A673 (cell line): ENCODE measurements around the gene PACRG. TPM values are rescaled to one million over a fixed set of nuclear protein-coding genes. Genes with fewer than 3 reads are reported as not detected.

ENCODE experiments used
- BruUV-seq: library from RNA; stranded (reverse); fragments of 400-500 nt; replicated peaks from 2 replicates; lab custom pipeline; 2021; lab: Mats Ljungman, UMichigan
- CTCF ChIA-PET: fragments of 300-600 bp; sonication (Branson Sonifier 250); formaldehyde crosslinking; loops from one replicate; lab custom pipeline; 2022; ENCODE audit warnings: antibody characterized with exemption; lab: Charles Lee
- POLR2A ChIA-PET: fragments of 300-600 bp; sonication (Branson Sonifier 250); formaldehyde crosslinking; loops from one replicate; lab custom pipeline; 2022; ENCODE audit warnings: antibody characterized with exemption; ENCODE audit not compliant: low non-redundant PET; lab: Charles Lee
- DNase-seq: peaks from one replicate; pipeline ENCODE4 v3.0.0-alpha.2; 2015; ENCODE audit warnings: low spot score
- H3K27ac ChIP-seq: fragments of 200-600 bp; sonication (generic); 2 replicates; pipeline ENCODE4 v1.5.1; 2016; ENCODE audit warnings: mixed run types, low read depth, mild to moderate bottlenecking, mixed read lengths, antibody characterized with exemption, low read length; ENCODE audit not compliant: poor library complexity, severe bottlenecking
- H3K27me3 ChIP-seq: fragments of 200-600 bp; sonication (generic); replicated peaks from 2 replicates; pipeline ENCODE4 v1.6.1; 2017; ENCODE audit warnings: mixed run types, low read depth, mild to moderate bottlenecking, mixed read lengths, antibody characterized with exemption, low read length; ENCODE audit not compliant: insufficient read depth, poor library complexity
- H3K36me3 ChIP-seq: fragments of 200-600 bp; sonication (generic); 2 replicates; pipeline ENCODE4 v1.6.1; 2016; ENCODE audit warnings: mixed run types, mild to moderate bottlenecking, mixed read lengths, antibody characterized with exemption, low read length; ENCODE audit not compliant: insufficient read depth, poor library complexity, severe bottlenecking
- H3K4me1 ChIP-seq: fragments of 200-600 bp; sonication (generic); 2 replicates; pipeline ENCODE4 v1.6.1; 2017; ENCODE audit warnings: mixed run types, mild to moderate bottlenecking, mixed read lengths, antibody characterized with exemption, low read length; ENCODE audit not compliant: insufficient read depth, poor library complexity, severe bottlenecking
- H3K4me3 ChIP-seq: fragments of 200-600 bp; sonication (generic); 2 replicates; pipeline ENCODE4 v1.5.1; 2016; ENCODE audit warnings: low read depth, mixed run types, mild to moderate bottlenecking, mixed read lengths, low read length; ENCODE audit not compliant: poor library complexity, severe bottlenecking
- H3K9me3 ChIP-seq: fragments of 200-600 bp; sonication (generic); 2 replicates; pipeline ENCODE4 v1.6.1; 2016; ENCODE audit warnings: mixed run types, low read depth, mild to moderate bottlenecking, mixed read lengths, antibody characterized with exemption, low read length; ENCODE audit not compliant: poor library complexity, severe bottlenecking
- EZH2 ChIP-seq: fragments of 200-600 bp; sonication (generic); IDR thresholded peaks from 2 replicates; pipeline ENCODE4 v1.6.1; 2017; ENCODE audit warnings: borderline replicate concordance, low read depth, mild to moderate bottlenecking, mixed read lengths, antibody characterized with exemption, low read length; ENCODE audit not compliant: poor library complexity, severe bottlenecking
- intact Hi-C: fragments of 100-400 bp; cut with micrococcal nuclease; formaldehyde crosslinking; loops from one replicate; pipeline ENCODE4 v1.10.0; 2022; ENCODE audit not compliant: unreplicated experiment
- total RNA-seq: library from RNA; stranded (reverse); gene quantifications from 2 replicates; pipeline ENCODE4 v1.2.3, GENCODE V29; 2021
- TF ChIP-seq, protein P1 (sequence below): fragments of 300-800, 200-600 bp; sonication (generic); conservative IDR thresholded peaks from 2 replicates; pipeline ENCODE4 v1.5.1; 2017; ENCODE audit warnings: low read depth, mild to moderate bottlenecking, antibody characterized with exemption, low read length, moderate library complexity, mixed read lengths

The PACRG gene
- total RNA-seq, 1 experiment from 2014 or later = not detected

DNA sequence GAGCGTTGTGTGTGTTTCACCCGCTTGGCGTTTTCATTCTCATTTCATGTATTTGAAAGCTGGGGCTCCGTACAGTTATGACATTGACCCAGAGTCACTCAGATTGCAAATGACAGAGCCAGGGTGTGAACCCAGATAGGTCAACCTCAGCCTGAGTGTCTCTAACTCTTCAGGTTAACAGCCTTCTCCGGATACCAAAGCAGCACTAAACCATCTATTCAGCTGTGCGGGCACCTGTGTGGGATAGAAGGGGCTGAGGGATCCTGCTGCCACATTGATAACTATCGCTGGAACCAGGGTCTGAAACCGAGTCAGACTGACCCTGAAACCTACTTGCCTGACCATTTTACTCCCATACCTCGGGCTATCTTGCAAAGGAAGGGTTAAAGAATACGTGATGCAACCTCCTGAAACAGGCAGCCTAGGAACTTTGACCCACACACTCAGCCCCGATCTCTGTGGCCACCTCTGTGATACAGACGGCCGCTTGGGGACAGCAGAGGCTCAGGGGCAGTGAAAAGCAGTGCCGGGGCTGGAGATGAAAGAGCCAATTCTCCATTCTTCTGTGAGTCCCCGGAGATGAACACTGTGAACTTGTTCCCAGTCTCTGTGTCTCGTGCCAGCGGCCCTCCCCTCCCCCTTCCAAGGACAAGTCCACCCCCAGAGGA is 453.2 kb downstream of the PACRG start:
- intact Hi-C loops = loop anchor here (10.0 kb wide), 1 partner anchor 234 kb away; the partner anchor contains the start of gene QKI
- POLR2A ChIA-PET = no interaction called here
- CTCF ChIA-PET = no interaction called here
- TF ChIP-seq, protein P1, sequence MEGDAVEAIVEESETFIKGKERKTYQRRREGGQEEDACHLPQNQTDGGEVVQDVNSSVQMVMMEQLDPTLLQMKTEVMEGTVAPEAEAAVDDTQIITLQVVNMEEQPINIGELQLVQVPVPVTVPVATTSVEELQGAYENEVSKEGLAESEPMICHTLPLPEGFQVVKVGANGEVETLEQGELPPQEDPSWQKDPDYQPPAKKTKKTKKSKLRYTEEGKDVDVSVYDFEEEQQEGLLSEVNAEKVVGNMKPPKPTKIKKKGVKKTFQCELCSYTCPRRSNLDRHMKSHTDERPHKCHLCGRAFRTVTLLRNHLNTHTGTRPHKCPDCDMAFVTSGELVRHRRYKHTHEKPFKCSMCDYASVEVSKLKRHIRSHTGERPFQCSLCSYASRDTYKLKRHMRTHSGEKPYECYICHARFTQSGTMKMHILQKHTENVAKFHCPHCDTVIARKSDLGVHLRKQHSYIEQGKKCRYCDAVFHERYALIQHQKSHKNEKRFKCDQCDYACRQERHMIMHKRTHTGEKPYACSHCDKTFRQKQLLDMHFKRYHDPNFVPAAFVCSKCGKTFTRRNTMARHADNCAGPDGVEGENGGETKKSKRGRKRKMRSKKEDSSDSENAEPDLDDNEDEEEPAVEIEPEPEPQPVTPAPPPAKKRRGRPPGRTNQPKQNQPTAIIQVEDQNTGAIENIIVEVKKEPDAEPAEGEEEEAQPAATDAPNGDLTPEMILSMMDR = no peak
- no peak for TF ChIP-seq EZH2
- BruUV-seq = no TSS peak
- Histone ChIP-seq H3K27ac (no peak overlapping the region), H3K27me3 (no peaks in the 10 kb centered on the region), H3K4me1 (no peaks in the 10 kb centered on the region), H3K36me3 (no peaks in the 10 kb centered on the region), H3K4me3 (no peak overlapping the region), H3K9me3 (no peaks in the 10 kb centered on the region)
- DNase-seq = no peak

DNA sequence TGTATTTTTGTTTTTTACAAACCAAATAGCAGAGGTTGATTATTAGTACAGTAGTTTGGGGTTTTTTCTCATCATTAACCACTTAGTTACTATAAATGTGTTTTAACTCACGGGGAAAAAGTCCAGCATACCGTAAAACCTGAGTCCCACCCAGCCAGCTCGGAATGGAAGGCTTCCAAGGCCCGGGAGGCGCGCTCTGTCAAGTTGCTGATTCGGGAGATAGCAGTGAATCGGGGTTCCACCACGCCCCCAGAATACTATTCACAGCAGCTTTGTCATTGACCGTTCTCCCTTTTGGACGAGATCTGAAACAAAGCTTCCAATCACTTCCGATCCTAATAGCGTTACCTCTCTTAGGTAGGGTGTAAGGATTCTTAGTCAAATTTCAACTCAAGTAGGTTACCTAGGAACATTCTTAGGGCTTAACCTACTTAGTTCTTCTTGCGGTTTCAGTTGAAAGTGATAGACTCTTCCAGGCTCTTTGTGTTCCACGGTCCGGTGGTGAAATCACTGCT is 453.9 kb downstream of the PACRG start:
- intact Hi-C loops = loop anchor here (10.0 kb wide), 1 partner anchor 233 kb away; the partner anchor contains the start of gene QKI
- TF ChIP-seq, protein P1 = no peak
- TF ChIP-seq EZH2 = no peak
- Histone ChIP-seq H3K9me3 (no peaks in the 10 kb centered on the region), H3K27ac (no peak overlapping the region), H3K4me1 (no peaks in the 10 kb centered on the region), H3K36me3 (no peaks in the 10 kb centered on the region), H3K4me3 (no peak overlapping the region), H3K27me3 (no peaks in the 10 kb centered on the region)
- BruUV-seq = no TSS peak
- no peak for DNase-seq
- CTCF ChIA-PET = no interaction called here
- POLR2A ChIA-PET = no interaction called here

DNA sequence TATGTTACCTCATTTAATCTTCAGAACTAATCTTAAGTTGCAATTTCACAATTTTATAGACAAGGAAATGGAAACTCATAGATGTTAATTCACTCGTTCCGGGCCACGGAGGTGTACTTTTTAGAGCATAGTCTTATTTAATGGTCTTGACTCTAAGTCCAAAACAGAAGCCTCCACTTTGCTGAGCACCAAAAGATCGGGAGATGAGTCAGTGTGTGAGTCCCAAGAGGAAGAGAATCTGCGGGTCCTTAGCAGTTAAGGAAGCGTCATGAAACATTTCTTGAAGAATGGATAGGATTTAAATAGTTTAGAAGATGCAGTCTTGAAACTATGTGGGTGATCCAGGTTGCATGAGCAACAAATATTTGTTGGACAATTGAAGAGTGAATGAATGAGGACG is 454.9 kb downstream of the PACRG start:
- ChIA-PET POLR2A (no interaction called here), CTCF (no interaction called here)
- DNase-seq = no peak
- intact Hi-C loops = loop anchor here (10.0 kb wide), 1 partner anchor 232 kb away; the partner anchor contains the start of gene QKI
- Histone ChIP-seq H3K36me3 (no peaks in the 10 kb centered on the region), H3K27ac (no peak overlapping the region), H3K4me1 (no peaks in the 10 kb centered on the region), H3K9me3 (no peaks in the 10 kb centered on the region), H3K4me3 (no peak overlapping the region), H3K27me3 (no peaks in the 10 kb centered on the region)
- no TSS peak for BruUV-seq
- TF ChIP-seq EZH2 = no peak
- TF ChIP-seq, protein P1 = no peak
